IPS DF 6.9 (cell line): Measurements from ENCODE around the gene POU5F1.

Source experiments
- DNase-seq: peaks from one replicate; pipeline ENCODE4 v3.0.0-alpha.2; 2013; ENCODE audit warnings: low read depth, low spot score
- H3K27ac ChIP-seq: one replicate; pipeline ENCODE4 v1.5.1; 2013; ENCODE audit warnings: low read length, control low read depth
- H3K27me3 ChIP-seq: 2 replicates; pipeline ENCODE4 v1.6.1; 2013; ENCODE audit warnings: mild to moderate bottlenecking, low read length; ENCODE audit not compliant: control insufficient read depth, insufficient read depth
- H3K36me3 ChIP-seq: 2 replicates; pipeline ENCODE4 v1.6.1; 2013; ENCODE audit warnings: low read length; ENCODE audit not compliant: control insufficient read depth, insufficient read depth
- H3K4me1 ChIP-seq: 2 replicates; pipeline ENCODE4 v1.6.1; 2013; ENCODE audit warnings: low read length; ENCODE audit not compliant: control insufficient read depth, insufficient read depth
- H3K4me3 ChIP-seq: 2 replicates; pipeline ENCODE4 v1.5.1; 2013; ENCODE audit warnings: mild to moderate bottlenecking, low read length
- H3K9me3 ChIP-seq: 2 replicates; pipeline ENCODE4 v1.6.1; 2013; ENCODE audit warnings: low read length, inconsistent platforms; ENCODE audit not compliant: control insufficient read depth, insufficient read depth
- WGBS: extraction: QIAGEN DNeasy Blood & Tissue Kit; methylation state at CpG from one replicate; pipeline ENCODE4 v1.1.7; 2013; ENCODE audit warnings: mixed read lengths, missing lambda C conversion rate; ENCODE audit not compliant: insufficient read length, insufficient coverage; 5-methylcytosine and 5-hydroxymethylcytosine counted together

The POU5F1 gene

GRCh38 chr6:31158140-31158862 is 12.2 kb downstream of the POU5F1 start, which contains the start of gene TCF19:
Gene TCF19 (plus strand): TSS chr6:31158589. CDS start chr6:31159470, 881 bp downstream.
- peaks cover 4% of the 10 kb centered on the region; the same call in 1 of the 2 replicates for H3K4me1 ChIP-seq
- WGBS, result no CpG with 5 or more reads among the region's 65 CpGs
- peak within 1 kb of the TSS; percentile 69; the same call in 1 of the 2 replicates for H3K4me3 ChIP-seq
- DNase-seq, result no peak
- H3K27me3 ChIP-seq, result no peaks in the 10 kb centered on the region
- no peaks in the 10 kb centered on the region for H3K9me3 ChIP-seq
- peaks cover 9% of the 10 kb centered on the region; the same call in 1 of the 2 replicates for H3K36me3 ChIP-seq
- H3K27ac ChIP-seq, result no peak within 1 kb of the TSS

- peaks cover 4% of the 10 kb centered on the region; the same call in 1 of the 2 replicates for H3K4me1 ChIP-seq
- DNase-seq, result no peak
- peak within 1 kb of the TSS; percentile 69; the same call in 1 of the 2 replicates for H3K4me3 ChIP-seq
- H3K27me3 ChIP-seq, result no peaks in the 10 kb centered on the region
- H3K36me3 ChIP-seq, result peaks cover 8% of the 10 kb centered on the region; the same call in 1 of the 2 replicates
- H3K27ac ChIP-seq, result no peak within 1 kb of the TSS
- no CpG with 5 or more reads among the region's 14 CpGs for WGBS
- H3K9me3 ChIP-seq, result no peaks in the 10 kb centered on the region
These were observed 12.9 kb downstream of the POU5F1 start, which contains the start of gene CCHCR1 for GRCh38 chr6:31157513-31158139. Gene CCHCR1 (minus strand): TSS chr6:31157802. CDS start chr6:31157600, 202 bp downstream.

- Histone ChIP-seq H3K4me1 (peaks cover 2% of the 10 kb centered on the region; the same call in 1 of the 2 replicates), H3K9me3 (no peaks in the 10 kb centered on the region), H3K27ac (no peak overlapping the region), H3K36me3 (peaks cover 8% of the 10 kb centered on the region; the same call in 1 of the 2 replicates), H3K4me3 (no peak overlapping the region), H3K27me3 (no peaks in the 10 kb centered on the region)
- WGBS, result no CpG with 5 or more reads among the region's 7 CpGs
- no peak for DNase-seq
These were observed 13.8 kb downstream of the POU5F1 start for GRCh38 chr6:31156641-31157040.

- Histone ChIP-seq H3K9me3 (no peaks in the 10 kb centered on the region), H3K27ac (no peak overlapping the region), H3K4me1 (peaks cover under 1% of the 10 kb centered on the region; the same call in 1 of the 2 replicates), H3K36me3 (peaks cover 18% of the 10 kb centered on the region), H3K27me3 (no peaks in the 10 kb centered on the region), H3K4me3 (no peak overlapping the region)
- no peak for DNase-seq
- no CpG with 5 or more reads among the region's 15 CpGs for WGBS
These were observed 16.0 kb downstream of the POU5F1 start for GRCh38 chr6:31154436-31154835.

GRCh38 chr6:31152781-31153180 is 17.7 kb downstream of the POU5F1 start:
- Histone ChIP-seq H3K4me1 (no peaks in the 10 kb centered on the region; the same call in 1 of the 2 replicates), H3K9me3 (no peaks in the 10 kb centered on the region), H3K27ac (no peak overlapping the region), H3K36me3 (peaks cover 21% of the 10 kb centered on the region), H3K27me3 (no peaks in the 10 kb centered on the region), H3K4me3 (no peak overlapping the region)
- WGBS, result no CpG with 5 or more reads among the region's 7 CpGs
- no peak for DNase-seq

GRCh38 chr6:31149827-31150447 is 20.5 kb downstream of the POU5F1 start:
- Histone ChIP-seq H3K4me1 (no peaks in the 10 kb centered on the region), H3K27ac (no peak overlapping the region), H3K9me3 (no peaks in the 10 kb centered on the region), H3K36me3 (peaks cover 21% of the 10 kb centered on the region), H3K4me3 (no peak overlapping the region), H3K27me3 (no peaks in the 10 kb centered on the region)
- no CpG with 5 or more reads among the region's 6 CpGs for WGBS
- DNase-seq, result no peak

- Histone ChIP-seq H3K27me3 (no peaks in the 10 kb centered on the region), H3K9me3 (no peaks in the 10 kb centered on the region), H3K4me1 (peaks cover 1% of the 10 kb centered on the region; the same call in 1 of the 2 replicates), H3K27ac (no peak overlapping the region), H3K36me3 (peaks cover 21% of the 10 kb centered on the region), H3K4me3 (no peak overlapping the region)
- WGBS, result no CpG with 5 or more reads among the region's 10 CpGs
- no peak for DNase-seq
These were observed 25.1 kb downstream of the POU5F1 start for GRCh38 chr6:31145386-31145785.

GRCh38 chr6:31144970-31145340 is 25.5 kb downstream of the POU5F1 start:
- no peak for DNase-seq
- Histone ChIP-seq H3K27me3 (no peaks in the 10 kb centered on the region), H3K4me3 (no peak overlapping the region), H3K36me3 (peaks cover 16% of the 10 kb centered on the region), H3K9me3 (no peaks in the 10 kb centered on the region), H3K27ac (no peak overlapping the region), H3K4me1 (peaks cover 2% of the 10 kb centered on the region)
- whole genome bisulfite sequencing, result no CpG with 5 or more reads among the region's 11 CpGs

- H3K27me3 ChIP-seq, result no peaks in the 10 kb centered on the region
- no peak for DNase-seq
- H3K36me3 ChIP-seq, result peaks cover 13% of the 10 kb centered on the region
- no peak overlapping the region for H3K27ac ChIP-seq
- no CpG with 5 or more reads among the region's 18 CpGs for WGBS
- H3K4me1 ChIP-seq, result peaks cover 3% of the 10 kb centered on the region
- no peak overlapping the region for H3K4me3 ChIP-seq
- no peaks in the 10 kb centered on the region for H3K9me3 ChIP-seq
These were observed 26.0 kb downstream of the POU5F1 start for GRCh38 chr6:31144296-31144969.

GRCh38 chr6:31143148-31143547 is 27.3 kb downstream of the POU5F1 start:
- no CpG with 5 or more reads among the region's 11 CpGs for WGBS
- Histone ChIP-seq H3K4me1 (peaks cover 6% of the 10 kb centered on the region), H3K27me3 (no peaks in the 10 kb centered on the region), H3K36me3 (peaks cover 11% of the 10 kb centered on the region), H3K9me3 (no peaks in the 10 kb centered on the region), H3K4me3 (no peak overlapping the region), H3K27ac (no peak overlapping the region)
- no peak for DNase-seq
